T-helper 17 cell (primary cell): ENCODE measurements around the gene LCN1. TPM values are rescaled to one million over a fixed set of nuclear protein-coding genes. Genes with fewer than 3 reads are reported as not detected.

Source experiments
- ATAC-seq: fragments of 150-1000 bp; cut with Tn5 transposase; 2 replicates; pipeline ENCODE4 v1.10.0; 2021; ENCODE audit warnings: mild to moderate bottlenecking, moderate library complexity
- DNase-seq, 3 donors: peaks; one replicate each; pipeline versions ENCODE4 v3.0.0 to v3.0.0-alpha.2; 2020 to 2021
- H3K9me3 ChIP-seq: one replicate; pipeline ENCODE4 v1.7.0; 2013; ENCODE audit warnings: low read length, mild to moderate bottlenecking; ENCODE audit not compliant: control insufficient read depth, poor library complexity, severe bottlenecking
- H3K27ac Mint-ChIP-seq: one replicate; pipeline ENCODE4 v1.8.0; 2022; ENCODE audit warnings: mild to moderate bottlenecking, moderate library complexity, mixed read lengths
- H3K27me3 Mint-ChIP-seq: one replicate; pipeline ENCODE4 v1.8.0; 2022; ENCODE audit warnings: mixed read lengths
- H3K36me3 Mint-ChIP-seq: one replicate; pipeline ENCODE4 v1.8.0; 2022; ENCODE audit warnings: low read depth, mixed read lengths
- H3K4me1 Mint-ChIP-seq: one replicate; pipeline ENCODE4 v1.8.0; 2022; ENCODE audit warnings: mild to moderate bottlenecking, mixed read lengths
- H3K4me3 Mint-ChIP-seq: one replicate; pipeline ENCODE4 v1.8.0; 2022; ENCODE audit warnings: mild to moderate bottlenecking, moderate library complexity, mixed read lengths
- total RNA-seq, 4 donors: library from RNA in 2 of 4; stranded (reverse) in 2 of 4; gene quantifications; one replicate each; pipeline ENCODE4 v1.2.3 and lab custom pipeline; 2022 to 2026

The LCN1 gene
- total RNA-seq, 2 donors from 2014 or later: not detected

DNA sequence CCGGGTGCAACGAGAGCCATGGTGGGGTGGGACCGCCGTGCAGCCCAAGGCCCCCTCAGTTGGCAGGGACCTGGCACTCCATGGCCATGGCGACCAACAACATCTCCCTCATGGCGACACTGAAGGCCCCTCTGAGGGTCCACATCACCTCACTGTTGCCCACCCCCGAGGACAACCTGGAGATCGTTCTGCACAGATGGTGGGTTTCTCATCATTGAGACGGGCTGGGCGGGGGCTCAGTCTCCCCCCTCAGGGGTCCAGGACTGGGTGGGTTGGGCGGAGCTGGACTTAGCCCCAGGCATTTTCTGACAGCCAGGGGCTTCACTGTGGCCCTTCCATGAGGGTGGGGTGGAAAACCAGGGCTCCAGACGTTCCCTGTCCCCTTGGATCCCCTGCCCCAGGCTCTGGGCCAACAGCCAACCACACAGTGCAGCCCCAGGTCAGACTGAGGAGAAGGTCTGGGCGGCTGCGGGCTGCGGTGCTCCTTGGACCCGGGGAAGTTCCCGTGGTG, 41.0 kb downstream of the LCN1 start:
- Mint-ChIP-seq H3K27ac (no peak overlapping the region), H3K36me3 (peaks cover 3% of the 10 kb centered on the region), H3K4me3 (no peak overlapping the region), H3K27me3 (peaks cover 50% of the 10 kb centered on the region), H3K4me1 (no peaks in the 10 kb centered on the region)
- no peaks in the 10 kb centered on the region for H3K9me3 ChIP-seq
- DNase-seq (no peak), ATAC-seq (no peak)

GRCh38 chr9:135563039-135563476, 41.8 kb downstream of the LCN1 start:
- H3K9me3 ChIP-seq: no peaks in the 10 kb centered on the region
- DNase-seq (no peak), ATAC-seq (no peak)
- no peak overlapping the region for H3K27ac Mint-ChIP-seq
- no peaks in the 10 kb centered on the region for H3K4me1 Mint-ChIP-seq
- H3K4me3 Mint-ChIP-seq: no peak overlapping the region
- peaks cover 50% of the 10 kb centered on the region for H3K27me3 Mint-ChIP-seq
- peaks cover 3% of the 10 kb centered on the region for H3K36me3 Mint-ChIP-seq

GRCh38 chr9:135563858-135564257, 42.6 kb downstream of the LCN1 start:
- ATAC-seq (no peak), DNase-seq (no peak)
- no peaks in the 10 kb centered on the region for H3K9me3 ChIP-seq
- H3K4me1 Mint-ChIP-seq: no peaks in the 10 kb centered on the region
- peaks cover 3% of the 10 kb centered on the region for H3K36me3 Mint-ChIP-seq
- H3K27ac Mint-ChIP-seq: no peak overlapping the region
- peaks cover 44% of the 10 kb centered on the region for H3K27me3 Mint-ChIP-seq
- no peak overlapping the region for H3K4me3 Mint-ChIP-seq

DNA sequence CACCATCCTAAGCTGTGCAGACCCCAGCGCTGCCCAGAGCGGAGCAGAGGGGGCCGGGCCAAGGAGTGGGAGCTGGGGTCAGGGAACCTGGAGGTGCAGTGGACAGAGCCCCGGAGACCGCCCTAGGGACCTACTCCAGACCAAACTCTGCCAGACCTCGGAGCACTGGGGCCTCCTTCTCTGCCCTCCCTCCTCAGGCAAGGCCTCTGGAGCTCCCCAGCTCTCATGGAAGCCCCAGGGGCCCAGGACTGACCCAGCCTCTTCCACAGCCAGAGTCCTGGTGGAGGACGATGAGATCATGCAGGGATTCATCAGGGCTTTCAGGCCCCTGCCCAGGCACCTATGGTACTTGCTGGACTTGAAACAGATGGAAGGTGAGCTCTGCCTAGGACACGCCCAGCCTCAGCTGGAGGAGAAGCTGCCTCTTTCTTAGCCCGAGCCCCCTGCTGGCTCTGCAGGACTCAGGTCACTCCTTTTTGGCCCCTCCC, 43.9 kb downstream of the LCN1 start:
- H3K27ac Mint-ChIP-seq: no peak overlapping the region
- ATAC-seq: no peak
- H3K27me3 Mint-ChIP-seq: peaks cover 34% of the 10 kb centered on the region
- H3K9me3 ChIP-seq: no peaks in the 10 kb centered on the region
- DNase-seq: no peak
- peaks cover 3% of the 10 kb centered on the region for H3K36me3 Mint-ChIP-seq
- H3K4me3 Mint-ChIP-seq: no peak overlapping the region
- H3K4me1 Mint-ChIP-seq: no peaks in the 10 kb centered on the region

DNA sequence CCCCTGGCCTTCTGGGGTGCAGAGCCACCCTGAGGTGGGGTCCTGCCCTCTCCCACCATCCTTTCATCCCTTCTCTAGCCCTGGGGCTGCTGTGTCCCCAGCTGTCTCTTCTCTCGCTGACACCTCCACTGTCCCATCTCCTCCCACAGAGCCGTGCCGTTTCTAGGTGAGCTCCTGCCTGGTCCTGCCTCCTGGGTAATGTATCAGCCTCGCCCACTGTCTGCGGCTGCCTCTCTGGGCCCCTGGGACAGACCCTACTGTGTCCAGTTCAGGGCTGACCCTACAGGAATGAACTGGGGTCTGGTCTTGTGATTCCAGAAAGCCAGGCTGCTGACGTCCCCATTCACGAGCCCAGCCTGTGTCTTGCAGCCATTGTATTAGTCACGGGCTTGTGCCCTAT, 44.4 kb downstream of the LCN1 start:
- H3K4me3 Mint-ChIP-seq: no peak overlapping the region
- DNase-seq (no peak), ATAC-seq (no peak)
- H3K4me1 Mint-ChIP-seq: no peaks in the 10 kb centered on the region
- H3K36me3 Mint-ChIP-seq: peaks cover 3% of the 10 kb centered on the region
- H3K27me3 Mint-ChIP-seq: peaks cover 31% of the 10 kb centered on the region
- H3K27ac Mint-ChIP-seq: no peak overlapping the region
- H3K9me3 ChIP-seq: no peaks in the 10 kb centered on the region

GRCh38 chr9:135566552-135566951, 45.3 kb downstream of the LCN1 start:
- Mint-ChIP-seq H3K27me3 (peaks cover 26% of the 10 kb centered on the region), H3K4me1 (no peaks in the 10 kb centered on the region), H3K27ac (no peak overlapping the region), H3K36me3 (peaks cover 3% of the 10 kb centered on the region), H3K4me3 (no peak overlapping the region)
- DNase-seq: no peak
- no peaks in the 10 kb centered on the region for H3K9me3 ChIP-seq
- no peak for ATAC-seq

DNA sequence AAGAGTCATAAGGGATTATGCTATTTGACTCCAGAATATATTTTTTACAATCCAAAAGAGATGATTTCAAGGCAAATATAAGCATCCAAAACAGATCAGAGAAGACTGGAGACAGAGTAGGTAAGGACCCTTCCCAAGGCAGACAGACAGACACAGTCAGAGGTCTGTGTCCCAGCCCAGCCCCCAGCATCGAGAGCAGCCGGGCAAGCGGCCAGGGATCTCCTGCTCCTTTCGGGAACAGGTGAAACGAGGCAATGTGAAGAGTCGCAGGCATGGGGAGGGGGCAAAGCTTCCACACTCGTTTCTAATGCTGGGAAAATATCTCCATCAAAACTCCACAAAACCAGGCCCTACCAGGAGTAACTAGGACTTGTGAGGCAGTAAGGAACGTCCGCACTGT, 46.1 kb downstream of the LCN1 start:
- ATAC-seq: no peak
- Mint-ChIP-seq H3K36me3 (peaks cover 3% of the 10 kb centered on the region), H3K4me1 (no peaks in the 10 kb centered on the region), H3K4me3 (no peak overlapping the region), H3K27ac (no peak overlapping the region), H3K27me3 (peaks cover 26% of the 10 kb centered on the region)
- DNase-seq: no peak
- no peaks in the 10 kb centered on the region for H3K9me3 ChIP-seq

DNA sequence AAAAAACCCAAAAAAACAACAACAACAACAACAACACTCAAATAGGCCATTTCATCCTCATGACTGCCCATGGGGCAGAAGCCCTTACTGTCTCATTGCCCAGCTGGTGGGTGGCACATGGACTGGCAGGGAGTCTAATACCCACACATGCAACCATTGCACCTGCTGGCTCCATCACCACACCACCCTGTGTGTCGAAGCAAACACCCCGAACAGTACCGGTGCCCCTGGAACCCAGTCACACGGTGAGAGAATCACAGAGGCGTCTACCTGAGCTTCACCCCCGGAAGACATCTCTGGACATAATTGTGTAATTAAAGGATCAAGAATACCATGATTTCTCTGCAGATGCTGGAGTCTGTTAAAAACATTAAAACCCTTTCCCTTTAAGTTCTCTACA, 46.8 kb downstream of the LCN1 start:
- no peaks in the 10 kb centered on the region for H3K9me3 ChIP-seq
- no peak for ATAC-seq
- no peak overlapping the region for H3K27ac Mint-ChIP-seq
- H3K27me3 Mint-ChIP-seq: peaks cover 26% of the 10 kb centered on the region
- no peak overlapping the region for H3K4me3 Mint-ChIP-seq
- no peak for DNase-seq
- no peaks in the 10 kb centered on the region for H3K4me1 Mint-ChIP-seq
- H3K36me3 Mint-ChIP-seq: peaks cover 3% of the 10 kb centered on the region

DNA sequence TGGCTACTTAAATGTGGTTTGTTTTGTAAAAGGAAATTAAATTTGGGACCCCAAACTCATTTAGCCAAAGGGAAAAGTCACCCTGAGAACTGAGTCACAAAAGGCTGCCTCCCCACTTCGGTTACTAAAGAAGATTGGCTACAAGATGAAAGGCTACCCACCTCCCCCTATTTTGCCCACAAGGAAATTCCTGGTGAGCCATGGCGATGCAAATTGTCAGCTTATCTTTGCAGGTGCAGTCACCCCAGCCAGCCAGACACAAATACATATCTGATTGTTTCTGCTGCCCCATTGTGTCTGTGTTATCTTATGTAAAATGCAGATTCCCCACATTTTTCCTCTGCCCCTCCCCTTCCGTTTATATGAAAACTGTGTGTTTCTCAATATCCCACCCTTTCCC, 49.2 kb downstream of the LCN1 start:
- no peaks in the 10 kb centered on the region for H3K9me3 ChIP-seq
- H3K27me3 Mint-ChIP-seq: peaks cover 16% of the 10 kb centered on the region
- H3K36me3 Mint-ChIP-seq: no peaks in the 10 kb centered on the region
- DNase-seq (no peak), ATAC-seq (no peak)
- no peaks in the 10 kb centered on the region for H3K4me1 Mint-ChIP-seq
- no peak overlapping the region for H3K27ac Mint-ChIP-seq
- no peak overlapping the region for H3K4me3 Mint-ChIP-seq

GRCh38 chr9:135572233-135572632, 51.0 kb downstream of the LCN1 start:
- H3K27me3 Mint-ChIP-seq: peaks cover under 1% of the 10 kb centered on the region
- H3K4me1 Mint-ChIP-seq: no peaks in the 10 kb centered on the region
- no peak for ATAC-seq
- H3K36me3 Mint-ChIP-seq: no peaks in the 10 kb centered on the region
- H3K4me3 Mint-ChIP-seq: no peak overlapping the region
- DNase-seq: no peak
- no peaks in the 10 kb centered on the region for H3K9me3 ChIP-seq
- no peak overlapping the region for H3K27ac Mint-ChIP-seq

- no peaks in the 10 kb centered on the region for H3K9me3 ChIP-seq
- H3K36me3 Mint-ChIP-seq: no peaks in the 10 kb centered on the region
- H3K4me1 Mint-ChIP-seq: no peaks in the 10 kb centered on the region
- H3K27ac Mint-ChIP-seq: no peak overlapping the region
- DNase-seq (no peak), ATAC-seq (no peak)
- no peaks in the 10 kb centered on the region for H3K27me3 Mint-ChIP-seq
- no peak overlapping the region for H3K4me3 Mint-ChIP-seq
These were observed 51.9 kb downstream of the LCN1 start for GRCh38 chr9:135573124-135573523.

DNA sequence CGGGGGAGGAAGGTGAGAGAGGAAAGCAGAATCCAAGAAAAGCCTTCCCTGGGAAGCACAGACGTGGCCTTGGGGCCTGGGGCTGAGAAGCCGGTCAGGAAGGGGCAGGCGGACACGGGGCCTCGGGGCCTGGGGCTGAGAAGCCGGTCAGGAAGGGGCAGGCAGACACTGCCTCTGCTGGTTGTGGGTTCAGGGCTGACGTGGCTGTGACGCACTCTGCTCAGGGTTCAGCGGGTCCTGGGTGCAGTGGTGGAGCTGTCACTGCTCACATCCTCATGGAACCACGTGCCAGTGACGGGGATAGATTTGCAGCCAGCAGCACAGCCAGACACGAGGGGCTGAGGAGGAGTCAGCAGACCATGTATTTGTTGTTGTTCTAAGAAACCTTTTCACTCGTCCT, 53.1 kb downstream of the LCN1 start:
- DNase-seq: no peak
- no peak for ATAC-seq
- H3K9me3 ChIP-seq: no peaks in the 10 kb centered on the region
- Mint-ChIP-seq H3K27ac (no peak overlapping the region), H3K27me3 (no peaks in the 10 kb centered on the region), H3K4me1 (no peaks in the 10 kb centered on the region), H3K36me3 (no peaks in the 10 kb centered on the region), H3K4me3 (no peak overlapping the region)

DNA sequence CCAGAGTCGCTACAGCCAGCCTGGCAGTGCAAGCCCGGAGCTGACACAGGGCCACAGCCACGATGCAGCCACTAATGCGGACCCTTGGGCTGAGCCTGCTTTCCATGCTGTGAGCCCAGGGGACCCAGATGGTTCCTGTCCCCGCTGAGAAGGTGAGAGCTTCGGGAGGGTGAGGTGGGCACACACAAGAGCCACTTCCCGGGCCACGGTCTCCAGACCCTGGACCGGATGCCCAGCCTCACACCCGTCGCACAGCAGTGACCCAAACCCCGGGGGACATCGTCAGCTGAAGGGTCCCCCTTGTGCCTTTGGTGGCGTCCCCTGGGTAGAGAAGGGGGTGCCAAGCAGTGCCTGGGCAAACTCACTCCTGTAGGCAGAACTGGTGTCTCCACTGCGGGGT, 53.7 kb downstream of the LCN1 start:
- DNase-seq: no peak
- no peaks in the 10 kb centered on the region for H3K27me3 Mint-ChIP-seq
- no peak overlapping the region for H3K4me3 Mint-ChIP-seq
- no peak for ATAC-seq
- no peak overlapping the region for H3K27ac Mint-ChIP-seq
- H3K36me3 Mint-ChIP-seq: no peaks in the 10 kb centered on the region
- no peaks in the 10 kb centered on the region for H3K4me1 Mint-ChIP-seq
- H3K9me3 ChIP-seq: no peaks in the 10 kb centered on the region
